CD14-positive monocyte (primary cell): Measurements from ENCODE around the gene PRODH2. TPM values are rescaled to one million over a fixed set of nuclear protein-coding genes. Genes with fewer than 3 reads are reported as not detected.

Experiments
- DNase-seq, 3 donors: peaks; one replicate each; pipeline ENCODE4 v3.0.0-alpha.2; 2011 to 2022
- H2AFZ ChIP-seq: 2 replicates; pipeline ENCODE4 v1.6.0; 2012; ENCODE audit warnings: mild to moderate bottlenecking, low read depth, low read length, inconsistent platforms; ENCODE audit not compliant: insufficient read depth, poor library complexity, severe bottlenecking
- H3K27ac ChIP-seq, 2 donors: 1 replicate in 1 of 2; 2 replicates in 1 of 2; pipeline ENCODE4 v1.5.1; 2012 to 2013; ENCODE audit warnings: low read length in 2 of 2, control low read depth in 1 of 2, inconsistent platforms in 1 of 2, low read depth in 1 of 2, mild to moderate bottlenecking in 1 of 2
- H3K27me3 ChIP-seq, 2 donors: one replicate each; pipeline versions ENCODE4 v1.6.0 to v1.6.1; 2011 to 2013; ENCODE audit warnings: low read length in 2 of 2; ENCODE audit not compliant: control insufficient read depth in 2 of 2, insufficient read depth in 2 of 2
- H3K36me3 ChIP-seq, 2 donors: replicated peaks in 1 of 2; 1 replicate in 1 of 2; 2 replicates in 1 of 2; pipeline versions ENCODE4 v1.5.1 to v1.6.1; 2012 to 2013; ENCODE audit warnings: low read length in 2 of 2, control low read depth in 1 of 2, inconsistent platforms in 1 of 2, mild to moderate bottlenecking in 1 of 2; ENCODE audit not compliant: insufficient read depth in 2 of 2, control insufficient read depth in 1 of 2
- H3K4me1 ChIP-seq, 2 donors: 1 replicate in 1 of 2; 2 replicates in 1 of 2; pipeline versions ENCODE4 v1.5.1 to v1.6.1; 2012 to 2013; ENCODE audit warnings: low read length in 2 of 2, control low read depth in 1 of 2, inconsistent platforms in 1 of 2, mild to moderate bottlenecking in 1 of 2, moderate library complexity in 1 of 2; ENCODE audit not compliant: insufficient read depth in 2 of 2, control insufficient read depth in 1 of 2
- H3K4me2 ChIP-seq: replicated peaks from 2 replicates; pipeline ENCODE3; 2012; ENCODE audit warnings: low read length, moderate library complexity, mild to moderate bottlenecking; ENCODE audit not compliant: poor library complexity, severe bottlenecking; ENCODE audit errors: extremely low read depth
- H3K4me3 ChIP-seq, 3 experiments: fragments of 200-600 bp in 1 of 3; sonication (generic) in 1 of 3; replicated peaks in 1 of 3; 1 replicate in 2 of 3; 2 replicates in 1 of 3; pipeline ENCODE4 v1.5.1; 2011 to 2013; ENCODE audit warnings: low read length in 3 of 3, mild to moderate bottlenecking in 3 of 3, control low read depth in 2 of 3, low read depth in 2 of 3, inconsistent platforms in 1 of 3, moderate library complexity in 1 of 3
- H3K79me2 ChIP-seq: 2 replicates; pipeline ENCODE4 v1.6.0; 2012; ENCODE audit warnings: mild to moderate bottlenecking, control low read depth, inconsistent platforms, low read length, moderate library complexity; ENCODE audit not compliant: insufficient read depth
- H3K9ac ChIP-seq: 2 replicates; pipeline ENCODE4 v1.6.0; 2017; ENCODE audit warnings: low read length, mild to moderate bottlenecking; ENCODE audit not compliant: insufficient read depth, poor library complexity, severe bottlenecking
- H3K9me3 ChIP-seq, 2 donors: replicated peaks in 1 of 2; 1 replicate in 1 of 2; 2 replicates in 1 of 2; pipeline versions ENCODE4 v1.5.1 to v1.6.1; 2012 to 2013; ENCODE audit warnings: low read length in 2 of 2, control low read depth in 1 of 2; ENCODE audit not compliant: control insufficient read depth in 1 of 2, insufficient read depth in 1 of 2
- H4K20me1 ChIP-seq: 2 replicates; pipeline ENCODE4 v1.6.0; 2012; ENCODE audit warnings: mild to moderate bottlenecking, low read length, control low read depth, moderate library complexity; ENCODE audit not compliant: insufficient read depth
- H3K27ac Mint-ChIP-seq, 7 donors: one replicate each; pipeline ENCODE4 v1.8.0; 2020; ENCODE audit warnings: mild to moderate bottlenecking in 7 of 7, mixed read lengths in 7 of 7, moderate library complexity in 6 of 7, inconsistent platforms in 2 of 7
- H3K27me3 Mint-ChIP-seq, 3 donors: one replicate each; pipeline ENCODE4 v1.8.0; 2021 to 2022; ENCODE audit warnings: low read depth in 3 of 3, mild to moderate bottlenecking in 3 of 3, mixed read lengths in 3 of 3, moderate library complexity in 3 of 3, inconsistent platforms in 1 of 3
- H3K36me3 Mint-ChIP-seq, 2 donors: one replicate each; pipeline ENCODE4 v1.8.0; 2020; ENCODE audit warnings: mixed read lengths in 2 of 2, inconsistent platforms in 1 of 2, mild to moderate bottlenecking in 1 of 2
- H3K4me1 Mint-ChIP-seq: one replicate; pipeline ENCODE4 v1.8.0; 2020; ENCODE audit warnings: mild to moderate bottlenecking, mixed read lengths
- H3K4me3 Mint-ChIP-seq, 2 donors: one replicate each; pipeline ENCODE4 v1.8.0; 2020; ENCODE audit warnings: mild to moderate bottlenecking in 2 of 2, mixed read lengths in 2 of 2, moderate library complexity in 1 of 2
- H3K9me3 Mint-ChIP-seq, 7 donors: one replicate each; pipeline ENCODE4 v1.8.0; 2020 to 2022; ENCODE audit warnings: mixed read lengths in 7 of 7, mild to moderate bottlenecking in 6 of 7, moderate library complexity in 6 of 7, inconsistent platforms in 2 of 7
- WGBS: methylation state at CpG from one replicate; pipeline ENCODE4 v1.1.5; 2013; ENCODE audit warnings: missing lambda C conversion rate; ENCODE audit not compliant: insufficient coverage; 5-methylcytosine and 5-hydroxymethylcytosine counted together
- intact Hi-C, 2 donors: fragments of 100-400 bp; cut with micrococcal nuclease; formaldehyde crosslinking; loops; one replicate each; pipeline versions ENCODE4 v1.15.0 to v1.15.1; 2023
- polyA plus RNA-seq, 3 donors: library from polyadenylated mRNA; depleted of rRNA in 1 of 3; unstranded in 2 of 3; stranded (reverse) in 1 of 3; fragments of 300-500 nt in 2 of 3; fragments of >200 nt in 1 of 3; fragmentation: Illumina TruSeq in 2 of 3; gene quantifications; 1 replicate in 2 of 3; 2 replicates in 1 of 3; pipeline ENCODE4 v1.2.3, GENCODE V29; 2012 to 2021
- TF ChIP-seq, protein P1 (sequence below): fragments of 200-600 bp; IDR thresholded peaks from one replicate; pipeline ENCODE4 v1.8.0; 2022; ENCODE audit warnings: antibody characterized with exemption, mild to moderate bottlenecking

The PRODH2 gene
- polyA plus RNA-seq, 3 donors = not detected

DNA sequence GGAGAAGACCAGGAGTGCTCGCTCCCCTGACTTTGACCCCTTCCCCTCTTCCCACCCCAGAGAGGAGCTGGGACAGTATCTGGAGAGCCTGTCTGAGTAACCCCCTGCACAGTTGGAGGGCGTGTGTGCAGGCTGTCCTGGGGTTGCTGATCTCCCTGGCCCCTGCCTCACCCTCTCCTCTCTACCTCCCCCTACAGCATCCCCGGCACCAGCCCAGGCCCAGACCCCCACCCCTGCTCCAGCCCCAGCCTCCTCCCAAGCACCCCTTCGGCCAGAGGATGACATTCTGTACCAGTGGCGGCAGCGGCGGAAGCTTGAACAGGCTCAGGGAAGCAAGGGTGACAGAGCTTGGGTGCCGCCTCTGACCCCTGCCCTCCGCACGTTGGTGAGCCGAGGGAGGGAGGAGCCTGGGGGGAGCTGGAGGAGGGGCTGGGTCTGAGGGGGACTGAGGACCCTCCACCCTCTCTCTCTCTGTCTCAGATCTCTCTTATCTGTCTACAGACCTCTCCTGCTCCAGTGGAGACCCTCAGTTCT, 46.0 kb downstream of the PRODH2 start:
- TF ChIP-seq, protein P1, sequence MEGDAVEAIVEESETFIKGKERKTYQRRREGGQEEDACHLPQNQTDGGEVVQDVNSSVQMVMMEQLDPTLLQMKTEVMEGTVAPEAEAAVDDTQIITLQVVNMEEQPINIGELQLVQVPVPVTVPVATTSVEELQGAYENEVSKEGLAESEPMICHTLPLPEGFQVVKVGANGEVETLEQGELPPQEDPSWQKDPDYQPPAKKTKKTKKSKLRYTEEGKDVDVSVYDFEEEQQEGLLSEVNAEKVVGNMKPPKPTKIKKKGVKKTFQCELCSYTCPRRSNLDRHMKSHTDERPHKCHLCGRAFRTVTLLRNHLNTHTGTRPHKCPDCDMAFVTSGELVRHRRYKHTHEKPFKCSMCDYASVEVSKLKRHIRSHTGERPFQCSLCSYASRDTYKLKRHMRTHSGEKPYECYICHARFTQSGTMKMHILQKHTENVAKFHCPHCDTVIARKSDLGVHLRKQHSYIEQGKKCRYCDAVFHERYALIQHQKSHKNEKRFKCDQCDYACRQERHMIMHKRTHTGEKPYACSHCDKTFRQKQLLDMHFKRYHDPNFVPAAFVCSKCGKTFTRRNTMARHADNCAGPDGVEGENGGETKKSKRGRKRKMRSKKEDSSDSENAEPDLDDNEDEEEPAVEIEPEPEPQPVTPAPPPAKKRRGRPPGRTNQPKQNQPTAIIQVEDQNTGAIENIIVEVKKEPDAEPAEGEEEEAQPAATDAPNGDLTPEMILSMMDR = no peak
- Mint-ChIP-seq H3K36me3 (peaks cover 30 to 60% of the 10 kb centered on the region in 2 donors), H3K27me3 (no peaks in the 10 kb centered on the region), H3K4me3 (no peak overlapping the region), H3K27ac (no peak overlapping the region), H3K4me1 (no peaks in the 10 kb centered on the region), H3K9me3 (peaks cover 0 to 2% (median 0%) of the 10 kb centered on the region in 7 donors)
- Histone ChIP-seq H3K79me2 (no peaks in the 10 kb centered on the region), H3K36me3 (peaks cover 12 to 31% of the 10 kb centered on the region in 2 donors), H4K20me1 (no peaks in the 10 kb centered on the region), H2AFZ (no peak overlapping the region), H3K4me2 (no peak overlapping the region), H3K4me1 (no peaks in the 10 kb centered on the region), H3K9me3 (no peaks in the 10 kb centered on the region), H3K27me3 (no peaks in the 10 kb centered on the region), H3K4me3 (no peak overlapping the region), H3K9ac (no peak overlapping the region), H3K27ac (no peak overlapping the region)
- DNase-seq = no peak
- WGBS = 100% methylated on average over 2 of the region's 11 CpGs
- intact Hi-C loops = no loop called here

- Histone ChIP-seq H3K4me2 (no peak overlapping the region), H3K9me3 (no peaks in the 10 kb centered on the region), H2AFZ (no peak overlapping the region), H3K4me1 (no peaks in the 10 kb centered on the region), H3K27ac (no peak overlapping the region), H3K9ac (no peak overlapping the region), H3K79me2 (peaks cover 3% of the 10 kb centered on the region), H3K4me3 (no peak overlapping the region), H3K36me3 (peaks cover 18 to 41% of the 10 kb centered on the region in 2 donors), H4K20me1 (no peaks in the 10 kb centered on the region), H3K27me3 (no peaks in the 10 kb centered on the region)
- Mint-ChIP-seq H3K4me3 (no peak overlapping the region), H3K9me3 (peaks cover 0 to 2% (median 0%) of the 10 kb centered on the region in 7 donors), H3K27ac (peak overlapping the region in 2 of 7 donors; percentile 41 to 44), H3K27me3 (peaks cover 0 to 1% (median 0%) of the 10 kb centered on the region in 3 donors), H3K4me1 (no peaks in the 10 kb centered on the region), H3K36me3 (peaks cover 30 to 67% of the 10 kb centered on the region in 2 donors)
- 90% methylated on average over 9 of the region's 17 CpGs for WGBS
- no peak for DNase-seq
- intact Hi-C loops = loop anchor here in 1 of 2 donors (5.0 kb wide), 1 partner anchor 248 kb away; the partner anchor contains the start of gene ALKBH6
- TF ChIP-seq, protein P1 = no peak
These were observed 48.0 kb downstream of the PRODH2 start for GRCh38 chr19:35764432-35765315.
